Spleen (tissue), 7 donors: ENCODE measurements around the gene TMEM205.

Experiments
- POLR2A ChIP-seq, 3 donors: fragments of 450-650 bp; IDR thresholded peaks; one replicate each; pipeline ENCODE4 v1.5.1; 2017; ENCODE audit warnings: antibody characterized with exemption in 3 of 3, mild to moderate bottlenecking in 1 of 3
- POLR2AphosphoS5 ChIP-seq, 3 donors: sonication (generic); formaldehyde crosslinking; IDR thresholded peaks; one replicate each; pipeline ENCODE4 v1.5.1; 2017; ENCODE audit warnings: antibody characterized with exemption in 3 of 3
- TF ChIP-seq, protein P1 (sequence below), 11 experiments: fragments of 200-600 bp in 7 of 11; fragments of 450-650 bp in 4 of 11; sonication (generic) in 4 of 11; IDR thresholded peaks in 8 of 11; conservative IDR thresholded peaks in 3 of 11; 1 replicate in 7 of 11; 2 replicates in 4 of 11; pipeline versions ENCODE4 v1.4.0 to v1.8.0; 2016 to 2021; ENCODE audit warnings: antibody characterized with exemption in 11 of 11, inconsistent platforms in 4 of 11, mild to moderate bottlenecking in 1 of 11
- donor health status: DM: no; HTN: no; CAD: no; lungs with moderate emphysema.
- donor health status: DM: no; HTN: no; CAD: no.
- donor health status: DM: no; HTN: no; CAD: no.

GRCh38 chr19:11373885-11374432, 27.9 kb upstream of the TMEM205 start:
- TF ChIP-seq, protein P1, sequence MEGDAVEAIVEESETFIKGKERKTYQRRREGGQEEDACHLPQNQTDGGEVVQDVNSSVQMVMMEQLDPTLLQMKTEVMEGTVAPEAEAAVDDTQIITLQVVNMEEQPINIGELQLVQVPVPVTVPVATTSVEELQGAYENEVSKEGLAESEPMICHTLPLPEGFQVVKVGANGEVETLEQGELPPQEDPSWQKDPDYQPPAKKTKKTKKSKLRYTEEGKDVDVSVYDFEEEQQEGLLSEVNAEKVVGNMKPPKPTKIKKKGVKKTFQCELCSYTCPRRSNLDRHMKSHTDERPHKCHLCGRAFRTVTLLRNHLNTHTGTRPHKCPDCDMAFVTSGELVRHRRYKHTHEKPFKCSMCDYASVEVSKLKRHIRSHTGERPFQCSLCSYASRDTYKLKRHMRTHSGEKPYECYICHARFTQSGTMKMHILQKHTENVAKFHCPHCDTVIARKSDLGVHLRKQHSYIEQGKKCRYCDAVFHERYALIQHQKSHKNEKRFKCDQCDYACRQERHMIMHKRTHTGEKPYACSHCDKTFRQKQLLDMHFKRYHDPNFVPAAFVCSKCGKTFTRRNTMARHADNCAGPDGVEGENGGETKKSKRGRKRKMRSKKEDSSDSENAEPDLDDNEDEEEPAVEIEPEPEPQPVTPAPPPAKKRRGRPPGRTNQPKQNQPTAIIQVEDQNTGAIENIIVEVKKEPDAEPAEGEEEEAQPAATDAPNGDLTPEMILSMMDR (IDR thresholded peaks at IDR 0.05 in 8 of 11, conservative IDR thresholded peaks at IDR 0.05 in 3 of 11), result no peak
- no peak for TF ChIP-seq POLR2AphosphoS5 (IDR thresholded peaks at IDR 0.05)
- no peak for TF ChIP-seq POLR2A (IDR thresholded peaks at IDR 0.05)
